ENCODE results near the gene IFIT5.

The IFIT5 gene

DNA sequence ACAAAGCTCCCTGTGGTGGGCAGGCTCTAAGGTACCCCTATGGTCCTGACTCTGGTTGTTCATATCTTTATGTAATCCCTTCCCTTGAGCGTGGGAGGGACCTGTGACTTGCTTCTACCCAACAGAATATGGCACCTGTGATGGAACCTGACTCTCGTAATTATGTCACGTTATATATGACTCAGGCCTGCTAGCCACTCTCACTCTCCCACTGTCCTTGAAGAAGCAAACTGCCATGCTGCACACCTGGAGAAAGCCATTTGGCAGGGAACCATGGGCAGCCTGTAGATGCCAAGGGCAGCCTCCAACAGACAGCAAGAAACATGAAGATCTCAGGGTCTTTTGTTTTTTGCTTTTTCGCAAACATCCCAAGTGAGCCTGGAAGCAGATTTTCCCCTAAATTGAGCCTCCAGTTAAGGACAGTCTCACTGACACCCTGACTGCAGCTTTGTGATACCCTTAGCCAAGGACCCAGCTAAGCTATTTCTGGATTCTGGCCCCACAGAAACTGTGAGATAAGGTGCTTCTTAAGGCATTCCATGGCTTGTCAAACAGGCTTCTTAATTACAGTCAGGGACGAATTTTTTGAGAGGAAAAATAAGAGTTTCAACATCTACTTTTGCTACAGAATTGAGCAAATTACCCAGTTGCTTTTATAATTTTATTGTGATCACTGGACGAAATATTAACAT, 49.6 kb downstream of the IFIT5 start:
- DNase-seq (ENCODE audit: low read depth, low spot score), result no peak
- no peak overlapping the region for H3K4me3 ChIP-seq (ENCODE audit: low read depth, low read length)
- in situ Hi-C loops (cut with HindIII; ENCODE audit: low sequenced_read_pairs), result no loop called here
- TF ChIP-seq, protein P1, sequence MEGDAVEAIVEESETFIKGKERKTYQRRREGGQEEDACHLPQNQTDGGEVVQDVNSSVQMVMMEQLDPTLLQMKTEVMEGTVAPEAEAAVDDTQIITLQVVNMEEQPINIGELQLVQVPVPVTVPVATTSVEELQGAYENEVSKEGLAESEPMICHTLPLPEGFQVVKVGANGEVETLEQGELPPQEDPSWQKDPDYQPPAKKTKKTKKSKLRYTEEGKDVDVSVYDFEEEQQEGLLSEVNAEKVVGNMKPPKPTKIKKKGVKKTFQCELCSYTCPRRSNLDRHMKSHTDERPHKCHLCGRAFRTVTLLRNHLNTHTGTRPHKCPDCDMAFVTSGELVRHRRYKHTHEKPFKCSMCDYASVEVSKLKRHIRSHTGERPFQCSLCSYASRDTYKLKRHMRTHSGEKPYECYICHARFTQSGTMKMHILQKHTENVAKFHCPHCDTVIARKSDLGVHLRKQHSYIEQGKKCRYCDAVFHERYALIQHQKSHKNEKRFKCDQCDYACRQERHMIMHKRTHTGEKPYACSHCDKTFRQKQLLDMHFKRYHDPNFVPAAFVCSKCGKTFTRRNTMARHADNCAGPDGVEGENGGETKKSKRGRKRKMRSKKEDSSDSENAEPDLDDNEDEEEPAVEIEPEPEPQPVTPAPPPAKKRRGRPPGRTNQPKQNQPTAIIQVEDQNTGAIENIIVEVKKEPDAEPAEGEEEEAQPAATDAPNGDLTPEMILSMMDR (IDR thresholded peaks at IDR 0.05; ENCODE audit: low read depth, low read length), result no peak

DNA sequence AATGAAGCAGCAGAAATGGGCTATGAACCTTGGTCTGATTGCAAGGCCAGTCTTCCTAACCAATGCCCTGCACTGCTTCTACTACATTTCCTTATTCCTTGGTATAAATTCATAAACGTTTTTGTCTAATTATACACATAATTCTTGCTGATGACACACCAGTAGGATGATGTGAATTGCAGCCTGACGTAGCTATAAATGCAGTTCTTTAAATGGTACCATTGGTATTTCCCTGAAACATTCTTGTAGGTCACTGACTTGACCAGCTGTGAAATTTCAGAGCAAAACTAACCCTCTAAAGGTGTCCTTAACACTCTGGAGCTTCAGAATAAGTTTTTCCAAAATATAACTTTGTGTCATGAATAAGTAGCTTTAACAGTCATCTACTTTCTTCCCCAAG, 50.8 kb downstream of the IFIT5 start:
- no peak overlapping the region for H3K4me3 ChIP-seq (ENCODE audit: low read depth, low read length)
- TF ChIP-seq, protein P1 (IDR thresholded peaks at IDR 0.05; ENCODE audit: low read depth, low read length), result no peak
- in situ Hi-C loops (cut with HindIII; ENCODE audit: low sequenced_read_pairs), result no loop called here
- DNase-seq (ENCODE audit: low read depth, low spot score), result no peak

DNA sequence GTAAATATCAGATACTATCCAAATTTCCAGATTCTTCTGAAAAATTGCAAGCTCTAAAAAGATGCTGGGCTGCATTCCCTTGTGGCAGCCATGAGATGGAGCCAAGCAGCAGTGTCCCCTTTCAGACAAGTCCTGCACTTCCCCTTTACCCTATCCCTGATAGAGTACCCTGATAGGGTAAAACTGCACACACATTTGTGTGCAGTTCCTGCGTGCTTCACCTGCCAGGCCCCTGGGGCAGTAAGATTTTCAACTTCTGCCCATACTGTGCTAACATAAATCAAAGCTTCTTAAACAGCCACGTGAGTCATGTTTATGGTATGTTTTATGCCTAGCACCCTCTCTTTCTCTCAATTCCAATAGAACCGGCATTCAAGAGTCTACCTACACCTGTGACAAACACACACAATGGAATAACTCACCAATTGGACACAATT, 52.2 kb downstream of the IFIT5 start:
- in situ Hi-C loops (cut with HindIII; ENCODE audit: low sequenced_read_pairs), result no loop called here
- DNase-seq (ENCODE audit: low read depth, low spot score), result peak; percentile 65
- H3K4me3 ChIP-seq (ENCODE audit: low read depth, low read length), result no peak overlapping the region
- TF ChIP-seq, protein P1 (IDR thresholded peaks at IDR 0.05; ENCODE audit: low read depth, low read length), result peak; percentile 68

DNA sequence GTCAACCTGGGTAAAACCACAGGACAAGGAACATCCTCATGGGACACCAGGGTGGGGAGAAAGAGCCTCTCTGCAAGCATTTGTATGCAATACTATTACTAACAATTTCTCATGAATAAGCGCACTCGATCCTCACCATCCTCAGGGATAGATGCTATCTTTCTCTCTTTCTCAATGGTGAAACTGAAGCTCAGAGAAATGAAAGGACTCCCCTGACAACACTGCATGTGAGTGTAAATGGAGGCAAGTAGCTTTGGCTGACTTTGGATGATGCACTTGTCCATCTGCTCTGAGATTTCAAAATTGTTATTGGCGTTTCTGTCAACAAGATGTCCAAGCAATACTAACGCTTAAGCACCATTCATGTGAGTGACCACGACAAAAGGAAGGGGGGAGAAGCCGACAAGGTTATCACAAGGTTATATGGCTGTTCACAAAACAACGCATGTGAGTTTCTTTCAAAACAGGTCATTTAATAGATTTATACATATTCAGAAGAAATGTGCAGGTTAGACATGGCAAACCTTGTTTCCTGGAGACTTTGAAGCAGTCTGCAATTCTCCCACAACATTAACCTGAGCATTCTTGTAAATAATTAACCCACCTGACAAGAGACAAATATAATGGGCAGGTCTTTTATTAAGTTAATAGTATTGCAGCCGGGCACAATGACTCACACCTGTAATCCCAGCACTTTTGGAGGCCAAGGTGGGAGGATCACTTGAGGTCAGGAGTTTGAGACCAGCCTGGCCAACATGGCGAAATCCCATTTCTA, 54.0 kb downstream of the IFIT5 start:
- TF ChIP-seq, protein P1 (IDR thresholded peaks at IDR 0.05; ENCODE audit: low read depth, low read length), result no peak
- no peak for DNase-seq (ENCODE audit: low read depth, low spot score)

DNA sequence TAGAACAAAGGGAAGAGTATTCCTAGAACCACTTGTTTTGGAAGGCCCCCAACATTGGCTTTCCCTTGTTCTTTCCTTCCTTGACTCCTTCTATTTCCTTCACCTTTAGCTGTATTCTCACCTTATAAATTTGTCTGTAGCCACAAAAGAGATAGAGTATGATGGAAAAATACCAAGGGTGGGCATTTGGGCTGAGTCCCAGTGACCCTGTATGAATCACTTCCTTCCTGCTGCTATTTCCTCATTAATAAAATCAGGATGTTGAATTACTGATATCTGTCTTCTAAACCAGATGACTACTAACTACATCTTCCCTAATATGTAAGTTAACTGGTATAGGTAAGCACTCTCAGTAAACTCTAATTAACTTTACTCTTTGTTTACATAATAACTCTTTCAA, 55.1 kb downstream of the IFIT5 start:
- TF ChIP-seq, protein P1 (IDR thresholded peaks at IDR 0.05; ENCODE audit: low read depth, low read length), result no peak
- in situ Hi-C loops (cut with HindIII; ENCODE audit: low sequenced_read_pairs), result no loop called here
- DNase-seq (ENCODE audit: low read depth, low spot score), result no peak
- no peak overlapping the region for H3K4me3 ChIP-seq (ENCODE audit: low read depth, low read length)

More for the DNA sequence above, 54.0 kb downstream of the IFIT5 start:
- in situ Hi-C loops (cut with HindIII; ENCODE audit: low sequenced_read_pairs), result no loop called here
- no peak overlapping the region for H3K4me3 ChIP-seq (ENCODE audit: low read depth, low read length)

Data from astrocyte of the spinal cord (primary cell).